GM12875 (cell line): ENCODE data around the gene TSSC4.

Source experiments
- H3K4me3 ChIP-seq: one replicate; pipeline ENCODE4 v1.5.1; 2011; ENCODE audit warnings: low read depth, low read length, control low read depth
- CTCF ChIP-seq: IDR thresholded peaks from 2 replicates; pipeline ENCODE4 v1.5.1; 2011; ENCODE audit warnings: low read depth, mild to moderate bottlenecking, control low read depth, inconsistent platforms, low read length, moderate library complexity, borderline replicate concordance; ENCODE audit not compliant: insufficient read depth

The TSSC4 gene

GRCh38 chr11:2404735-2405196 lies 4.2 kb downstream of the TSSC4 start:
- no peak for TF ChIP-seq CTCF
- H3K4me3 ChIP-seq: no peak overlapping the region

- no peak overlapping the region for H3K4me3 ChIP-seq
- TF ChIP-seq CTCF: no peak
These were observed 5.9 kb downstream of the TSSC4 start for GRCh38 chr11:2406451-2406850.

GRCh38 chr11:2406878-2407410 lies 6.4 kb downstream of the TSSC4 start:
- no peak for TF ChIP-seq CTCF
- no peak overlapping the region for H3K4me3 ChIP-seq

- no peak for TF ChIP-seq CTCF
These were observed 8.1 kb downstream of the TSSC4 start for GRCh38 chr11:2408671-2409070.

GRCh38 chr11:2409126-2409525 lies 8.6 kb downstream of the TSSC4 start:
- no peak overlapping the region for H3K4me3 ChIP-seq
- TF ChIP-seq CTCF: no peak

More at GRCh38 chr11:2408671-2409070, 8.1 kb downstream of the TSSC4 start:
- no peak overlapping the region for H3K4me3 ChIP-seq

GRCh38 chr11:2409611-2410468 lies 9.3 kb downstream of the TSSC4 start:
- TF ChIP-seq CTCF: no peak
- H3K4me3 ChIP-seq: no peak overlapping the region

- no peak overlapping the region for H3K4me3 ChIP-seq
- no peak for TF ChIP-seq CTCF
These were observed 10.1 kb downstream of the TSSC4 start for GRCh38 chr11:2410616-2411015.
